ENCODE measurements around the gene ACTN1.

ACTN1 gene

GRCh38 chr14:68924186-68925158 is 54.6 kb downstream of the ACTN1 start:
- H3K36me3 ChIP-seq (ENCODE audit: control insufficient read depth in 2 of 2, insufficient read depth in 1 of 2, low read length in 2 of 2): peaks cover 0 to 35% of the 10 kb centered on the region in 2 experiments; a peak in 1 of 3 replicates
- ChIA-PET POLR2A (interaction anchor here (0.5 to 1.5 kb wide), 4 partner anchors 15 to 60 kb away, joined by 3 to 4 read pairs (median 4); no protein-coding TSS in a partner anchor), CTCF (interaction anchor here (0.7 to 4.6 kb wide), 11 partner anchors 10 to 227 kb away, joined by 3 to 33 read pairs (median 5); no protein-coding TSS in a partner anchor)
- H3K4me3 ChIP-seq (ENCODE audit: low read depth, low read length): no peak overlapping the region
- H3K9me3 ChIP-seq (ENCODE audit: control insufficient read depth, insufficient read depth, low read depth, low read length): no peaks in the 10 kb centered on the region
- H3K4me1 ChIP-seq (ENCODE audit: control insufficient read depth, insufficient read depth, low read length): no peaks in the 10 kb centered on the region; the same call in 1 of the 2 replicates
- no peak overlapping the region for H3K27ac ChIP-seq (ENCODE audit: extremely low read depth, low read depth, low read length)
- TF ChIP-seq KLF17 (tag by site-specific recombination; IDR thresholded peaks at IDR 0.05): no peak
- TF ChIP-seq PRDM2 (tag by site-specific recombination; IDR thresholded peaks at IDR 0.05; ENCODE audit: borderline replicate concordance): no peak
- TF ChIP-seq ZNF324 (tag by site-specific recombination; IDR thresholded peaks at IDR 0.05): no peak
- no peak for TF ChIP-seq ZBTB49 (tag by site-specific recombination; IDR thresholded peaks at IDR 0.05; ENCODE audit: low read depth)
- no peak for TF ChIP-seq ZNF530 (tag by site-specific recombination; IDR thresholded peaks at IDR 0.05; ENCODE audit: low read depth)
- TF ChIP-seq ZNF571 (tag by site-specific recombination; IDR thresholded peaks at IDR 0.05): no peak
- TF ChIP-seq ZNF830 (tag by site-specific recombination; IDR thresholded peaks at IDR 0.05; ENCODE audit: low read depth): no peak

GRCh38 chr14:68922886-68923285 is 56.2 kb downstream of the ACTN1 start:
- ChIA-PET POLR2A (no interaction called here), CTCF (interaction anchor here (0.5 to 4.6 kb wide), 4 partner anchors 11 to 185 kb away, joined by 3 to 27 read pairs (median 6); no protein-coding TSS in a partner anchor)
- Histone ChIP-seq H3K36me3 (ENCODE audit: control insufficient read depth in 2 of 2, insufficient read depth in 1 of 2, low read length in 2 of 2) (peaks cover 0 to 43% of the 10 kb centered on the region in 2 experiments; a peak in 2 of 3 replicates), H3K9me3 (ENCODE audit: control insufficient read depth, insufficient read depth, low read depth, low read length) (no peaks in the 10 kb centered on the region), H3K4me3 (ENCODE audit: low read depth, low read length) (no peak overlapping the region), H3K4me1 (ENCODE audit: control insufficient read depth, insufficient read depth, low read length) (no peaks in the 10 kb centered on the region; the same call in 1 of the 2 replicates), H3K27ac (ENCODE audit: extremely low read depth, low read depth, low read length) (no peak overlapping the region)
- no peak for TF ChIP-seq ZNF600 (tag by site-specific recombination; IDR thresholded peaks at IDR 0.05)
- no peak for TF ChIP-seq SCRT2 (tag by site-specific recombination; IDR thresholded peaks at IDR 0.05)
- TF ChIP-seq GLI4 (tag by site-specific recombination; IDR thresholded peaks at IDR 0.05): no peak
- TF ChIP-seq ZNF677 (tag by site-specific recombination; IDR thresholded peaks at IDR 0.05): no peak
- TF ChIP-seq ZBTB6 (tag by site-specific recombination; IDR thresholded peaks at IDR 0.05): no peak
- TF ChIP-seq ZNF133 (tag by site-specific recombination; IDR thresholded peaks at IDR 0.05): no peak
- TF ChIP-seq SETDB1 (IDR thresholded peaks at IDR 0.05; ENCODE audit: insufficient read length, low read length): no peak
- TF ChIP-seq ZSCAN18 (tag by site-specific recombination; IDR thresholded peaks at IDR 0.05): no peak
- no peak for TF ChIP-seq ZNF561 (tag by site-specific recombination; IDR thresholded peaks at IDR 0.05; ENCODE audit: borderline replicate concordance)
